Panc1 (cell line): ENCODE results near the gene USP31.

Experiments
- POLR2AphosphoS5 ChIP-seq: IDR thresholded peaks from 2 replicates; pipeline ENCODE4 v1.6.1; 2012; ENCODE audit warnings: mild to moderate bottlenecking, low read depth, low read length, moderate library complexity
- REST ChIP-seq, 2 experiments: IDR thresholded peaks; 2 replicates each; pipeline ENCODE4 v1.6.1; 2011 to 2012; ENCODE audit warnings: low read depth in 2 of 2, control low read depth in 1 of 2, low read length in 1 of 2, mild to moderate bottlenecking in 1 of 2, moderate library complexity in 1 of 2; ENCODE audit not compliant: insufficient read depth in 1 of 2
- TF ChIP-seq, protein P1 (sequence below): fragments of 450-650 bp; IDR thresholded peaks from 2 replicates; pipeline ENCODE4 v1.5.1; 2017; ENCODE audit warnings: mild to moderate bottlenecking

DNA sequence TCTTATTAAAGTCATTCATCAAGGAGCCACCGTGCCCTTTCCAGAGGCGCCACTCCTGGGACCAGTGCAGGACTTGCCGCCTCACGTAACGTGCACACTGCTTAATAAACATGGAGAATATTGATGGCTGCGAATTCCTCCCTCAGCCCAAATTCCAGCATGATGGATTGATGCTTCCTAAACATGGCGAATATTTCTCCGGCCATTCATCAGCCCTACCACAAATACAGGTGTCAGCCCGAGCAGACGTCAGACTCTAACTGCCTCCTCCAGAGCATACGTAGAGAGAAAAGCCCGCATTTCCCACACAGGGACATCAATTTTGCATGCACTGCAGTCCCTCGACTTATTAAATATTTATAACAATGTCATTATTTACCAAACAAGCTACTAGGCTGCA lies 97.0 kb downstream of the USP31 start:
- TF ChIP-seq POLR2AphosphoS5 (no peak), REST (IDR thresholded peaks at IDR 0.05; ENCODE audit: insufficient read depth in 1 of 2, low read depth in 2 of 2, low read length in 1 of 2) (no peak)
- TF ChIP-seq, protein P1, sequence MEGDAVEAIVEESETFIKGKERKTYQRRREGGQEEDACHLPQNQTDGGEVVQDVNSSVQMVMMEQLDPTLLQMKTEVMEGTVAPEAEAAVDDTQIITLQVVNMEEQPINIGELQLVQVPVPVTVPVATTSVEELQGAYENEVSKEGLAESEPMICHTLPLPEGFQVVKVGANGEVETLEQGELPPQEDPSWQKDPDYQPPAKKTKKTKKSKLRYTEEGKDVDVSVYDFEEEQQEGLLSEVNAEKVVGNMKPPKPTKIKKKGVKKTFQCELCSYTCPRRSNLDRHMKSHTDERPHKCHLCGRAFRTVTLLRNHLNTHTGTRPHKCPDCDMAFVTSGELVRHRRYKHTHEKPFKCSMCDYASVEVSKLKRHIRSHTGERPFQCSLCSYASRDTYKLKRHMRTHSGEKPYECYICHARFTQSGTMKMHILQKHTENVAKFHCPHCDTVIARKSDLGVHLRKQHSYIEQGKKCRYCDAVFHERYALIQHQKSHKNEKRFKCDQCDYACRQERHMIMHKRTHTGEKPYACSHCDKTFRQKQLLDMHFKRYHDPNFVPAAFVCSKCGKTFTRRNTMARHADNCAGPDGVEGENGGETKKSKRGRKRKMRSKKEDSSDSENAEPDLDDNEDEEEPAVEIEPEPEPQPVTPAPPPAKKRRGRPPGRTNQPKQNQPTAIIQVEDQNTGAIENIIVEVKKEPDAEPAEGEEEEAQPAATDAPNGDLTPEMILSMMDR, result no peak
